HG03064 (cell line): ENCODE measurements around the gene CELF6.

Source experiments
- ATAC-seq: cut with Tn5 transposase; IDR thresholded peaks from one replicate; pipeline ENCODE4 v1.9.1; 2021; ENCODE audit warnings: low read depth; ENCODE audit not compliant: unreplicated experiment

The CELF6 gene

GRCh38 chr15:72272997-72273352, 47.0 kb downstream of the CELF6 start:
- no peak for ATAC-seq

GRCh38 chr15:72272213-72272996, 47.6 kb downstream of the CELF6 start, which contains the start of gene PARP6:
TSS of gene PARP6 (minus strand) at chr15:72272554. CDS start at chr15:72267477, 5,077 bp downstream.
- peak; percentile 92 for ATAC-seq

- peak; percentile 25 for ATAC-seq
Observed at GRCh38 chr15:72271895-72272212, 48.1 kb downstream of the CELF6 start.

- no peak for ATAC-seq
Observed at GRCh38 chr15:72271221-72271620, 48.7 kb downstream of the CELF6 start.

DNA sequence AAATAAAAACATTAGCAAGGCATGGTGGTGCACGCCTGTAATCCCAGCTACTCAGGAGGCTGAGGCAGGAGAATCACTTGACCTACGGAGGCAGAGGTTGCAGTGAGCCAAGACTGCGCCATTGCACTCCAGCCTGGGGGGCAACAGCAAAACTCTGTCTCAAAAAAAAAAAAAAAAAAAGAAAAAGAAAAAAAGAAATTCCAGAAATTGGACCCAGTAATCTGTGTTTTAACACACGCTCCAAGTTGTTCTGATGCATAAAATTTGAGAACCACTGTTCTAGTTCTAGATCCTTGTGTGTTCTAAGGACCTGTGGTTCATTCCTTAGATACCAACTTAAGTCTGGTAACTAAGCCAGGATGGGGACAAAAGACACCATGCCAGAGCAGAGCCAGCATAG, 50.2 kb downstream of the CELF6 start:
- ATAC-seq: no peak

DNA sequence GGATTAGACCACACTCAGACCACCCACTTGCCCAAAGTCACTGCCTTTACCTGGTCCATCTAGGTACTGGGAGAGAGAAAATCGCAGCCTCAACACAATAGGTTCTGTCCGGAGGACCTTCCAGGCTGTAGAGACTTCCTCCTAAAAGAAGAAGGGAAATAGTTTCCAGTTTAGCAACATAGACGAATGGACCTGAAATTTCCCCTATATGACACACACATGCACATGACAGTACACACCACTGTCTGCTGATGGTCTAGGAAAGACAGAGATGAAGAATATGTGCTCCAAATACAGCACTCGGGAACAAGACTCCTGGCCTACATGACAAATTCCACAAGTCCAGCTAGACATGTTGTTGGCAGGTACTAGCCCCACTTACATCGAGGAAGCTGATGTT, 54.9 kb downstream of the CELF6 start:
- no peak for ATAC-seq

DNA sequence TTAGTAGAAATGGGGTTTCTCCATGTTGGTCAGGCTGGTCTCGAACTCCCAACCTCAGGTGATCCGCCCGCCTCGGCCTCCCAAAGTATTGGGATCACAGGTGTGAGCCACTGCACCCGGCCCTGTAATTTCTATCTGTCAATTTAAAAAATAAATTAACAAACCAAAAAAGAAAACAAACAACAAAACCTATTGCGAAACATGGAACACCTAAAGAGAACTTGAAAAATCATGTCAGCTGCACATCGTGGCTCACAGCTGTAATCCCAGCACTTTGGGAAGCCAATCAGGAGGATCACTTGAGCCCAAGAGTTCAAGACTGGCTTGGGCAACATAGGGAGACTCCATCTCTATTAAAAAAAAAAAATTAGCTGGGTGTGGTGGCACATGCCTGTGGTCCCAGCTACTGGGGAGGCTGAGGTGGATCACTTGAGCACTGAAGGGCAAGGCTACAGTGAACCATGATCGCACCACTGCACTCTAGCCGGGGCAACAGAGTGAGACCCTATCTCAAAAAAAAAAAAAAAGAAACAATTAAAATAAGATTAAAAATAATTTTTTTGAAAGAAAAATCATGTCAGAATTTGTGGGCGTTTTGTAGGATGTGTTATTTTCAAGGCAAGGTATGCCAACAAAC, 67.2 kb downstream of the CELF6 start:
- ATAC-seq: no peak

DNA sequence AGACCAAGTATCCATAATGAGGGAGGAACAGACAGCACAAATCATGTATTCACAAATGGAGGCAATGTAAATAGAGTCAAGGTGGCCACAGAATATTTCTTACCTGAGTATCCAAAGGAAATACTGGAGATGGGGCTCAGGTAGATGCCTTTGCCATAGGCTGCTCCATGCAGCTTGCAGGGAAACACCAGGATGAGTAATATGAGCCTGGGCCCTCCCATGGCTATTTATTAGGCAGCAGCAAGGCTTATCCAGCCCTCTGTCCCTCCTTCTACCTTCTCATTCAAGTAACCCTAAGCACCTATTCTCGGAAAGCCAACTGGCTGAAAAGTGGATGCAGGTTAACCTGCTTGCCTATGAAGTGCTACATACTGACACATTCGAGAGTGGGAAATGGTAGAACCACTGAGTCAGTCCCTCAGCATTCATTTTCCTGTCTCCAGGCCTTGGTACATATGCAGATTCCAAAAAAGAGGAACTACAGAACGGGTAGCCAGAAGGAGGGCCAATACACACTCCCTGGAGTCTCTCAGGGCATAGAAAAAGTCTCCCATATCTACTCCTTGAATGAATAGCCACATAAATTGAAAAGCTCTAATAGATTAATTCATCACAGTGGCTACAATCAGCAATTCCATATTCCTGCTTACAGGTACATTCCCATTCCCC, 70.7 kb downstream of the CELF6 start:
- ATAC-seq: no peak

DNA sequence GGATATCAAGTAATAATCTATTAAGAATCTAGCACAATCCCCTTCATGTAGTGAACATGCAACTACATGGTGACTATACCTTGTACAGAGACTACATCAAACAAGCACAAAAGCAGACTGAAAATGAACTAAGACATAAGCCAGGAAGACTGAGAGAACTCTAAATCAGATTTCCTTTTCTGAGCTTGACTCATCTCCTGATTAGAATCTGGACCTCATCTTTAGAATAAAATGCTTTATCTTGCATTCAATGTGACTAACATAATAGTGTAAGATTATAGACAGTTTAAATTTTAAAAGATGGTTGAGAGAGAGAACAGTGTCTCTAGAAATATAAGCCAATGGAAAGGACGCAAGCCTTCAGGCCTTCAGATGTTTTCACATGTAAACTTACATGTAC, 71.4 kb downstream of the CELF6 start:
- no peak for ATAC-seq

DNA sequence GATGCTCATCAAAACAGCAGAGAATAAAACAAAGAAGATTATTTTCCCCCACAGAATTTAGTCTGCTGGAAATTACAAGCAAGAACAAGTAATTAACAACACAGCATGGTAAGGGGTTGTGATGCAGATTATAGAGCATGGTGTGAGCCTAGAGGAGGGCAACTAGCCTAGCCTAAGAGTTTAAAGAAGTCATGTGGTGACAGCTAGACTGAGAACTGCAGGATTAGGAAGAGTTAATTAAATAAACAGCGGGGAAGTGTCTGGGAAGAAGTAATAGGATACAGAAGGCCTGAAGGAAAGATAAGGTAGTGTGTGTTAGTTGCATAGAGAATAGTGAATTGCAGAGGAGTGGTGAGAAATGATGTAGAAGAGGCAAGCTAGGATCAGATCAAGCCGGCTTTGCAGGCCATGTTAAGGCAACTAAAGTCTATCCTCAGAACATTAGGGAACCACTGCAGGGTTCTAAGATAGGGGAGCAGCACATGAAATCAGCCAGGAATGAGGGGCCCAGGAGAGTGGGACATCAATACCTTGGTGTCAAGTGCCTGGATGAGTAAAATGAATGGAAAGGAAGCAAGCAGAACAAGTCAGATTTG, 77.1 kb downstream of the CELF6 start:
- ATAC-seq: no peak

GRCh38 chr15:72239652-72240051, 80.3 kb downstream of the CELF6 start:
- no peak for ATAC-seq

DNA sequence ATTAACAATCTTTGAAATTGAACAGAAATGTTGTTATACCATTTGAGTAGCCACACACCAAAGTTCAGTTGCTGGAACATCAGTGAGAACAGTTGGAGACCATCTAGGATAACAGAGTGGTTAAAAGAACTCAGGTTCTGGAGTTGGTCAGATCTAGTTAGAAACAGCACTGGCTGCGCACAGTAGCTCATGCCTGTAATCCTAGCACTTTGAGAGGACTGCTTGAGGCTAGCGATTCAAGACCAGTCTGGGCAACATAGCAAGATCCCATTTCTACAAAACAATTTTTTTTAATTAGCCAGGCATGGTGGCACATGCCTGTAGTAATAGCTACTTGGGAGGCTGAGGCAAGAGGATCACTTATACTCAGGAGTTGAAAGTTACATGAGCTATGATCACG, 81.4 kb downstream of the CELF6 start:
- no peak for ATAC-seq

- no peak for ATAC-seq
Observed at GRCh38 chr15:72237853-72238224, 82.1 kb downstream of the CELF6 start.

DNA sequence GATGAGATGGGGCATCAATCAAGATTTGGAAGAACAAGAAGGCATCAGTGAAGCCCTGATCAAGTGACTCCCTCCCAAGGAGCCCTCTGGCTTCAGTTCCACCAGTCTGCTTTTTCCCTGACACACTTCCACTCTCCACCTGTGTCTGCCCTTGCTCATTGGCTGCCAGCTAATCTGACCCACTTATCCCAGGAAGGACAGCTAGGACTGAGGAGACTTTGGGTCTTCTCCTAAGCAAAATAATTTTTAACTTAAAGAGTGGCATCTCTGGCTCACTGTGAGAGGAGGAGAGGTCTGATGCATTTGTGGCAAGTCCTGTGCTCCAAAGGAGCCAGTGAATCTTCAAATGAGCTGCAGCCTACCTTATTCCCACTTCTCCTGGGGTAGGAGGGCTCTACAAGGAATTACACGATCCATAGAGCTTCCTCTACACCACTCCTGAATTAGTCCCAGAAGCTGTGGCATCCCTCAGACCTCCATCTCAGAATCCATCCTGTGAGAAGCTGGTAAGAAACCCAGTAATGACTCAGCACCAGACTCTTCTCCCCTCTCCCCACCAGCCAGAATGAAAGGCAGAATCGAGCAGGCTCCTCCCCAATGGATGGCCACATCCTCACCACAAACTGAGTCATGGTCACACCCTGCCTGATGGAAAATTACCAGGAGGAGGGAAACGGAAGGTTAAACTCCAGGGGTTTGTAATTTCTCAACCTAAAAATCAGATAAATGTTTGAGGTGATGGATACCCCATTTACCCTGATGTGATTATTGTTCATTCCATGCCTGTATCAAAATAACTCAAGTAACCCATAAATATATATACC, 82.7 kb downstream of the CELF6 start:
- ATAC-seq: no peak

GRCh38 chr15:72236381-72237003, 83.5 kb downstream of the CELF6 start:
- ATAC-seq: no peak

DNA sequence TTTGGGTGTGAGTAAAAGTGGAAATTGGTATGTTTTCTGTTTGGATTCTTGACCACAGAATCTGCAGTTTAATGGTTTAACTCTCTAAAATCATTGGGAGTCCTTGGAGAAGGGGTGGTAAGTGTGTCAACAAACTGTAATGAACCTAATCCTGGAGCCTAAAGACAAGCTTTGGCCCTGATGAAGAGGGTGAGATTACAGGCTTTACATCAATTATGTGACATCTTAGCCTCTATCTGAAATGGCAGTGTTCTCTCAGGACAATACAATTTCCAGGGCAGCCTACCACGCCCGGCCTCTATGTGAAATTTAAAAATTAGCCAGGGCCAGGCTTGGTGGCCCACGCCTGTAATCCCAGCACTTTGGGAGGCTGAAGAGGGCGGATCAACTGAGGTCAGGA, 84.7 kb downstream of the CELF6 start:
- ATAC-seq: no peak
